ENCODE data around the gene PTPRE. TPM values are rescaled to one million over a fixed set of nuclear protein-coding genes. Genes with fewer than 3 reads are reported as not detected.

PTPRE gene
- total and polyA plus RNA-seq, 10 of the 15 experiments (the other 5 are each of a cell fraction or from before 2014, with no cell fraction given) = 2.9 to 7.6 (median 5.8) TPM

- TF ChIP-seq SMAD1 (IDR thresholded peaks at IDR 0.05; ENCODE audit: low read depth, partially characterized antibody) (no peak), IRF5 (IDR thresholded peaks at IDR 0.05; ENCODE audit: borderline replicate concordance) (no peak), ZSCAN29 (IDR thresholded peaks at IDR 0.05) (no peak), ZNF687 (IDR thresholded peaks at IDR 0.05) (no peak), WRNIP1 (IDR thresholded peaks at IDR 0.05; ENCODE audit: borderline replicate concordance, low read depth, low read length) (no peak), JUNB (IDR thresholded peaks at IDR 0.05) (no peak), TARDBP (IDR thresholded peaks at IDR 0.05; ENCODE audit: borderline replicate concordance) (no peak), ATF2 (IDR thresholded peaks at IDR 0.05; ENCODE audit: low read length) (no peak), SREBF1 (IDR thresholded peaks at IDR 0.05; ENCODE audit: low read length) (no peak), NFXL1 (IDR thresholded peaks at IDR 0.05; ENCODE audit: borderline replicate concordance) (no peak)
Observed at GRCh38 chr10:128001849-128002248, 94.9 kb downstream of the PTPRE start (continued).
